Muscle of back (tissue), 11 donors: ENCODE measurements around the gene CD53. TPM values are rescaled to one million over a fixed set of nuclear protein-coding genes. Genes with fewer than 3 reads are reported as not detected.
"Not testable (repeated sequence)": the region's sequence is repeated elsewhere in the genome, so short reads cannot be mapped to it uniquely, and the experiment has no call there.

Source experiments
- DNase-seq, 3 donors: peaks; one replicate each; pipeline versions ENCODE4 v3.0.0 to v3.0.0-alpha.2; 2013
- polyA plus RNA-seq, 10 donors: library from polyadenylated mRNA; unstranded; fragments of 120-200 nt; gene quantifications; one replicate each; pipeline ENCODE4 v1.2.1, GENCODE V29; 2013; ENCODE audit not compliant: insufficient read length in 10 of 10

The CD53 gene
- polyA plus RNA-seq, 10 donors: 6.9 to 23.4 (median 9.3) TPM

GRCh38 chr1:110912784-110913183 lies 39.8 kb downstream of the CD53 start:
- DNase-seq: no peak

GRCh38 chr1:110914676-110915075 lies 41.7 kb downstream of the CD53 start:
- DNase-seq: no peak

GRCh38 chr1:110915804-110916203 lies 42.9 kb downstream of the CD53 start:
- no peak for DNase-seq

- DNase-seq: no peak
Observed at GRCh38 chr1:110916274-110916668, 43.3 kb downstream of the CD53 start.

- DNase-seq: no peak
Observed at GRCh38 chr1:110916669-110917306, 43.8 kb downstream of the CD53 start.

GRCh38 chr1:110918016-110918415 lies 45.1 kb downstream of the CD53 start:
- no peak for DNase-seq

GRCh38 chr1:110921953-110922352 lies 49.0 kb downstream of the CD53 start:
- DNase-seq: no peak

GRCh38 chr1:110927484-110928075 lies 54.6 kb downstream of the CD53 start:
- no peak for DNase-seq

- no peak for DNase-seq
Observed at GRCh38 chr1:110928191-110928590, 55.2 kb downstream of the CD53 start.

- no peak for DNase-seq
Observed at GRCh38 chr1:110928904-110929303, 56.0 kb downstream of the CD53 start.

GRCh38 chr1:110931097-110931496 lies 58.1 kb downstream of the CD53 start:
- not testable (repeated sequence) for DNase-seq

- no peak for DNase-seq
Observed at GRCh38 chr1:110936567-110936966, 63.6 kb downstream of the CD53 start.

- DNase-seq: no peak
Observed at GRCh38 chr1:110944806-110945205, 71.9 kb downstream of the CD53 start.

- no peak for DNase-seq
Observed at GRCh38 chr1:110945626-110946025, 72.7 kb downstream of the CD53 start.

- no peak for DNase-seq
Observed at GRCh38 chr1:110948038-110948810, 75.3 kb downstream of the CD53 start.

Other genes starting within 250 kb of the CD53 start
- 1 to 10 TPM in 1 of 10 donors, under 1 TPM in 9; 0.08 to 2.9 (median 0.23) TPM for gene KCNA3, start 198.2 kb upstream of the CD53 start, polyA plus RNA-seq
- gene LRIF1, start 90.8 kb downstream of the CD53 start, polyA plus RNA-seq: 1 to 10 TPM; 6.7 to 9.9 (median 7.8) TPM